ENCODE measurements around the gene DNAH5.

The DNAH5 gene

GRCh38 chr5:13941468-13941867 lies 3.0 kb downstream of the DNAH5 start:
- DNase-seq, result no peak

- DNase-seq, result no peak
Measured at GRCh38 chr5:13939638-13940037, 4.8 kb downstream of the DNAH5 start.

GRCh38 chr5:13934921-13935320 lies 9.6 kb downstream of the DNAH5 start:
- DNase-seq, result no peak

GRCh38 chr5:13934125-13934524 lies 10.4 kb downstream of the DNAH5 start:
- DNase-seq, result no peak

GRCh38 chr5:13932561-13932960 lies 11.9 kb downstream of the DNAH5 start:
- no peak for DNase-seq

GRCh38 chr5:13932011-13932410 lies 12.5 kb downstream of the DNAH5 start:
- DNase-seq, result no peak

GRCh38 chr5:13930541-13931171 lies 13.8 kb downstream of the DNAH5 start:
- no peak for DNase-seq

GRCh38 chr5:13926731-13927130 lies 17.8 kb downstream of the DNAH5 start:
- no peak for DNase-seq

- DNase-seq, result no peak
Measured at GRCh38 chr5:13921578-13921977, 22.9 kb downstream of the DNAH5 start.

- DNase-seq, result no peak
Measured at GRCh38 chr5:13919786-13920185, 24.7 kb downstream of the DNAH5 start.

- no peak for DNase-seq
Measured at GRCh38 chr5:13919087-13919486, 25.4 kb downstream of the DNAH5 start.

GRCh38 chr5:13917061-13917460 lies 27.4 kb downstream of the DNAH5 start:
- DNase-seq, result no peak

GRCh38 chr5:13913962-13914361 lies 30.5 kb downstream of the DNAH5 start:
- DNase-seq, result no peak

GRCh38 chr5:13910637-13911288 lies 33.7 kb downstream of the DNAH5 start:
- DNase-seq, result no peak

- DNase-seq, result no peak
Measured at GRCh38 chr5:13910201-13910600, 34.3 kb downstream of the DNAH5 start.

GRCh38 chr5:13909271-13909670 lies 35.2 kb downstream of the DNAH5 start:
- no peak for DNase-seq

- no peak for DNase-seq
Measured at GRCh38 chr5:13898569-13898968, 45.9 kb downstream of the DNAH5 start.

GRCh38 chr5:13878357-13878756 lies 66.1 kb downstream of the DNAH5 start:
- DNase-seq, result no peak

GRCh38 chr5:13866792-13867191 lies 77.7 kb downstream of the DNAH5 start:
- DNase-seq, result no peak

GRCh38 chr5:13865312-13865711 lies 79.2 kb downstream of the DNAH5 start:
- DNase-seq, result no peak

GRCh38 chr5:13860146-13860545 lies 84.3 kb downstream of the DNAH5 start:
- no peak for DNase-seq

- DNase-seq, result no peak
Measured at GRCh38 chr5:13859270-13860065, 85.0 kb downstream of the DNAH5 start.

GRCh38 chr5:13843175-13843846 lies 101.2 kb downstream of the DNAH5 start:
- DNase-seq, result no peak

- DNase-seq, result no peak
Measured at GRCh38 chr5:13833440-13833839, 111.0 kb downstream of the DNAH5 start.
